ENCODE data around the gene RRAGD. TPM values are rescaled to one million over a fixed set of nuclear protein-coding genes. Genes with fewer than 3 reads are reported as not detected.

Gene RRAGD
- total RNA-seq, 4 donors from 2014 or later, result 31.6 to 55.9 (median 37.9) TPM

DNA sequence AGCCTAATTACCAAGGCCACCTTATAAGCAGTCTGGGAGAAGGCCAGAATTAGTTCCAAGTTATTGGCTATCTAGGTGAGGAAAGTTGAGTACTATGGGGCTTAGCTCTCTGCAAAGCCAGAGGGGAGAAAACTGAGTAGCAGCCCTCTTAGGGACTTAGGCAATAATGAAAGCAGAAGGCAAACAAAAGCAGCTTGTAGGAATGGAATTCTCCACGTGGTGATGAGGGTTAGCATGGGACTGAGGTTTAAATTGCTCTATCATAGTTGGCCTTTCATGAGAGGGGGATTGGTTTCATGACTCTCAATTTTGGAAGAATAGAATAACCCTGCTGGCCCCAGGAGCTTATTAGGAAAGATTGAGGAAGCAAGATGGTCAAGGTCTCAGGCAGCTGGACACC, 52.5 kb downstream of the RRAGD start:
- TF ChIP-seq, protein P1, sequence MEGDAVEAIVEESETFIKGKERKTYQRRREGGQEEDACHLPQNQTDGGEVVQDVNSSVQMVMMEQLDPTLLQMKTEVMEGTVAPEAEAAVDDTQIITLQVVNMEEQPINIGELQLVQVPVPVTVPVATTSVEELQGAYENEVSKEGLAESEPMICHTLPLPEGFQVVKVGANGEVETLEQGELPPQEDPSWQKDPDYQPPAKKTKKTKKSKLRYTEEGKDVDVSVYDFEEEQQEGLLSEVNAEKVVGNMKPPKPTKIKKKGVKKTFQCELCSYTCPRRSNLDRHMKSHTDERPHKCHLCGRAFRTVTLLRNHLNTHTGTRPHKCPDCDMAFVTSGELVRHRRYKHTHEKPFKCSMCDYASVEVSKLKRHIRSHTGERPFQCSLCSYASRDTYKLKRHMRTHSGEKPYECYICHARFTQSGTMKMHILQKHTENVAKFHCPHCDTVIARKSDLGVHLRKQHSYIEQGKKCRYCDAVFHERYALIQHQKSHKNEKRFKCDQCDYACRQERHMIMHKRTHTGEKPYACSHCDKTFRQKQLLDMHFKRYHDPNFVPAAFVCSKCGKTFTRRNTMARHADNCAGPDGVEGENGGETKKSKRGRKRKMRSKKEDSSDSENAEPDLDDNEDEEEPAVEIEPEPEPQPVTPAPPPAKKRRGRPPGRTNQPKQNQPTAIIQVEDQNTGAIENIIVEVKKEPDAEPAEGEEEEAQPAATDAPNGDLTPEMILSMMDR (IDR thresholded peaks at IDR 0.05; ENCODE audit: low read depth), result no peak

DNA sequence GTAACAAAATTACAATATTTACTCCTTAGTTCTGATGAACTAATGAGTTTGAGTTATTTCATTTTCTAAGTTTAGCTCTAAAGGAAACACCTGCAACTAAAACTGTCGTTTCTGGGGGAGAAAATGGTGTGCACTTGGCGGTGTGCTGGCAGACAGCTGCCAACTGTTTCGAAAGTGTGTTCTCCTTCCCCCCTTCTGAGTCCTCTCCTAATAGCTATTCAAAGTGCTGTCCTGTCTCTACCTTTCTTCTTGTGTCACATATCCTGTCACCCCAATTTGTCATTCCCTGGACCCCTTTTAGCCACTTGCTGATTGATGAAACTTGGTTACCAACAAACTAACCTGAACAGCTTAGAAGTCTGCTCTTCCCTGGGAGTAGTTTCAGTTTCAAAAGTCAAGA, 54.7 kb downstream of the RRAGD start:
- TF ChIP-seq, protein P1 (IDR thresholded peaks at IDR 0.05; ENCODE audit: low read depth), result no peak

DNA sequence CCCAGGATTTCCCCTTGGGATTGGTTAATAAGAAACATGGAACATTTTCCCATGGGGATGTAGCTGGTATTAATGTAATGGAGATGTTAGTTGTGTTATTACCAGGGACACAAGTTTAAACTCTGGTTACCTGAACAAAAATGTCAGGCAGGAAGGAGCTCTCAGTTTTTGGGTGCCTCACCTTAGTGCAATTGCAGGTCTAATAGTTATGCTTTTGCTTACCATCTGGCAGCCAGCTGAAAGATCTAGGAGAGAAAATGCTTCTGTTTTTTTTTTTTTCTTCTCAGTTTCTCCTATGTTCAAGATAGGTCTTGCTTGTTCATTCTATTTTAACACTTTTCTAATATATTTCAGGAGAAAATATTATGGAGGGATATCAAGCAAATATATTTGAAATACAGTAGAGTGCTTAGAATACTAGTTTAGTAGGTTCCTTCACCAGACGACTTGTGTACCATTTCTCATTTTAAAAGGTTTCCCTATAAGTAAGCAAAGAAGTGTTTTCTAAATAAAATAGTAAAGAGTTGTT, 55.4 kb downstream of the RRAGD start:
- TF ChIP-seq, protein P1 (IDR thresholded peaks at IDR 0.05; ENCODE audit: low read depth), result no peak

DNA sequence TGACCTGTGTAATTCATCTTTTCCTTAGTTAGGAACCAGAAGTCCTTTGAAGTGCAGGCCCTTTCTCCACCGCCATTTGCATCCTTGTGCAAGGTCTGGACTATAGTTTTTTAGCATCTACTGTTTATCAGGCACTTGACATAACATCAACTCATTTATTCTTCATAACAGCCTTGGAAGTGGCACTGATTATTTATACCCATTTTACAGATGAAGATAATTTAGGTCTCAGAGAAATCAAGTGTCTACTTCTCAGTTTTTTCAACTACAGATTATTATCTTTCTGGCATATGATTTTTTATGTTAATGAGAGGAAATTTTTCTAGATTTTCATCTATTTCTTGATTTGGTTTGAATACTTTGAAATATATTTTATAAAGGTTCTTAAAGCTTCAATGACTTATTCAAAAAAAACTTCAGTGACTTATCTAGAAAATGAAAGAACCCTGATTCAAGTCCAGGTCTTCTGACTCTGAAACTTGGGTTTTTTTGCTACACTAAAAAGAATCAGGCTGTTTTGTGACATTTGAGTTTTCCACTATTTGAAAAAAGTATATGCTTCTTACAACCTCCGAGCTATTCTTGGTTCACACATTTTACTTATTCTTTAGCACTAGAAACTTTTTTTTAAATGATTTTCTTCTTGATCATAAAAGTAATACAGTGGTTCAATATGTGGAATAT, 56.4 kb downstream of the RRAGD start:
- TF ChIP-seq, protein P1 (IDR thresholded peaks at IDR 0.05; ENCODE audit: low read depth), result no peak

DNA sequence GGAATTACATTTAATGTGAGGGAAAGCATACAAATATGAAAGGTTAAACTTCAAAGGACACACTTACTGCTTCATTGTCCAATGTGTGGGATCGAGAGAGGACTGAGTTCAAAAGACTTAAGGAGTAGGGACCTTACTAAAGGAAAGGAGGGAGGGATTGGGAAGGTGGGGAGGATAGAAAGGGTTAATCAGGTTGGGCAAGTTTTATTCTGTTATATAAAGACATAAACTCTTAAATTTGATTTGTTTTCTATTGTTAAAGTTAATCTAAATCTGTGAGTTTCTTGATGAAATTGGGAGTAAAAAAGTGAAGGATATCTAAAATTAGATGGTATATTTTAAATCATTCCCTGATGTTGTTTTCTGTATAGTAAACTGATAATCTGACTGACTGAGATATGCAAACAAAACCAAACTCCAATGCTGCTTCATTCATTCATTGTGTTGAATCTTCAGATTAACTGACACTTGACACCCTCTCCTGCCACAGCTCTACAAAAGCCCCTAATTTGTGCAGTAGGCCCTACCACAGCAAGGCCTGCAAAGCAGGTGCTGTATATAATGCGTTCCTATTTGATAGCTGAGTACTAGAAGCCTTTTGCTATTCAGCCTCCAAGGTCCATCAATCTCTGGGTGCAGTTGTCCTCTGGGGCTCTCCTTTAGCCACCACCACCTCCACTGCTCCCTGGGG, 58.2 kb downstream of the RRAGD start:
- TF ChIP-seq, protein P1 (IDR thresholded peaks at IDR 0.05; ENCODE audit: low read depth), result no peak

DNA sequence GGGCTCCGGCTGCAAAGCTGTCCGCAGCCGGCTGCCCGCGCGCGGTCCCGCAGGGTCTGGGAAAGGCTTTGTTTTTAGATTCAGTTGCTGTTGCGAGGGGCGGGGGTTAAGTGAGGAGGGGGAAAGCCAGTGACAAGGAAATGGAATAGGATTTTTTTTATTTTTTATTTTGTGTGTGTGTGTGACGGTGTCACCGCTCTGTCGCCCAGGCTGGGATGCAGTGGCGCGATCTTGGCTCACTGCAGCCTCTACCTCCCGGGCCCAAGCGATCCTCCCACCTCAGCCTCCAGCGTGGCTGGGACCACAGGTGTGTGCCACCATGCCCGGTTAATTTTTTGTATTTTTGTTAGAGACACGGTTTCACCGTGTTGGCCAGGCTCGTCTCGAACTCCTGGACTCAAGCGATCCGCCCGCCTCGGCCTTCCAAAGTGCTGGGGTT, 58.9 kb downstream of the RRAGD start:
- TF ChIP-seq, protein P1 (IDR thresholded peaks at IDR 0.05; ENCODE audit: low read depth), result no peak

All from subcutaneous adipose tissue (tissue), 4 donors.